Measurements from ENCODE around the gene AMOT.

GRCh38 chrX:112866175-112866574 lies 25.5 kb upstream of the AMOT start:
- TF ChIP-seq POLR2AphosphoS5 (IDR thresholded peaks at IDR 0.05; ENCODE audit: low read depth, low read length) = no peak
- TF ChIP-seq TAF1 (IDR thresholded peaks at IDR 0.05; ENCODE audit: borderline replicate concordance, insufficient read depth, low read length) = no peak
- no peak for TF ChIP-seq REST (IDR thresholded peaks at IDR 0.05; ENCODE audit: insufficient read depth in 1 of 2, low read depth in 2 of 2, low read length in 2 of 2)
- no peak for TF ChIP-seq SIN3A (IDR thresholded peaks at IDR 0.05; ENCODE audit: borderline replicate concordance, insufficient read depth, low read length)
- TF ChIP-seq FOXP2 (optimal IDR thresholded peaks at IDR 0.05; ENCODE audit: borderline replicate concordance, extremely low read depth, extremely low read length, insufficient read depth) = no peak

Data from PFSK-1 (cell line).